Measurements from ENCODE around the gene CPSF4.
"Not testable (repeated sequence)": the region's sequence is repeated elsewhere in the genome, so short reads cannot be mapped to it uniquely, and the experiment has no call there.

The CPSF4 gene

DNA sequence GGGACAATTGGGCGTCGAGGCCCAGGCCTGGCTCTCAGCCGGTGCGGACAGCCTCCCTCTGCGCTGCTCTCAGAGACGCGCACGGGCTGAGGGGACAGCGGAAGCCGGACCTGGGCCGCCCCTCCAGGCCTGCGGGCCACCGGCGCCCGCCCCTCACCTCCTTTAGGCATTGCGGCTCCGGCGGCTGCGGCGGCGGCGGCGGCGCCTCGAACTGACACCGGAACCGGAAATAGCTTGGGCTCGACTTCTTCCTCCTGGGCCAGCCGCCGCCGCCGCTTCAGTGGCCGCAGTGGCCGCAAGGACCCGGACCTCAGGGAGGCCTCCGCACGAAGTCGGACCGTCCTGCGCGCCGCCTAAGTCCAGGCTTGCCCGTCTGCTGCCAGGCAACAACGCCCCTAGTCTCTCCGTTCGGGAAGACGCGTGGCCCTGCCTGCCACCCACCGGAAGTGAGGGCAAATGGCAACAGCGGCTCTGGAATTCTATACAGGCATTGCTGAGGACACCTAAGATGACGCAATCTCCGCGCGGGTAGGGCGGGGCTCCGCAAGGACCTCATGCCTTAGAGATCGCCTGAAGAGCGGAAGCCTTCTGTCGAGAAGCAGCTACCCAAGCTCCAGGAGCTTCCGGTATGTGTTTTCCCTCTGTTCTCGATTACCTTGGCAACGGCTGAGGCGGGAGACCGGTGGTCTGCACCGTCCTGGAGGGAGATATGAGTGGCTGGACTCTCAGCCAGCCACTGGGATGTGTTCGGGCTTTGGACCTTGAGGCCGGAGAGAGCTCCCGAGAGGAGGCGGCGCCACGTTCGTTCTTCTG lies 30.2 kb upstream of the CPSF4 start, which contains the start of the genes BUD31 and PDAP1:
TSS of gene BUD31 (plus strand) at position 591 of the 813 bp plus-strand sequence. CDS start 2,124 bp downstream, outside the sequence.
TSS of gene PDAP1 (minus strand) at position 219 of the 813 bp plus-strand sequence. CDS start at position 170, 49 bp downstream.
- DNase-seq (ENCODE audit: low spot score): peak; percentile 96

DNA sequence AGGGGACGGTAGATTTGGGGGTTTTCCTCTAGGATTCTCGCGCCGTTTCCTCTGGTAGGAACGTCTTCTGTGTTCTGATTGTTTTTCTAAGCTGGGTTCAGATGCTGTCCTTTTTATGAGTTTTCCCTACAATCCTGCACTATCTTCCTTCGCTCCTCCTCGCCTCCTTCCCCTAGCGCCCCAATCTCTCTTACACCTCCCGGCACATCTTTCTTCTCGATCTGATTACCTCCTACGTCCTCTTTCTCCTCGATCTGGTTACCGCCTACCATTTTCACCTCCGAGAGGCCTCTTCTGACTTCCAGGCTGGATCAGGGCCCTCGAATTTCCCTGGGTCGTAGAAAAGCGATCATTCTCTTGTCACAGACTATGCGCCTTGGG lies 29.6 kb upstream of the CPSF4 start:
- DNase-seq (ENCODE audit: low spot score): no peak

DNA sequence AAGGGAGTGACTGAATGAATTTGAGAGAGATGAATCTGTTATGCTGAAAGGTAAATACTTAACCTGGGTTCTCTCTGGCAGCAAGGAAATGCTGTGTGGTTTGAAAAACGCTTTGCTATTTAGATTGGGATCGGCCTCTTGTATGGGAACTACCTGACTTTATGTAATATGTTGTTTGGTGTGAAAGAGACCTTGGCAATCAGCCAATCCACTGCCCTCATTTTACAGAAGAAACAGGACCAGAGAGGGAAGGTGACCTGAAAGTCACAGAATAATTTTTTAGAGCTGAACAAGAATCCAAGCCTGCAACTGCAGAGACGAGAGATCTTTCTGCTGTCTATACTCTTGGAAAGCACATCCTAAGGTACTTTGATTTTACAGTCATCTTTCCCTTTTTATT lies 28.9 kb upstream of the CPSF4 start:
- no peak for DNase-seq (ENCODE audit: low spot score)

DNA sequence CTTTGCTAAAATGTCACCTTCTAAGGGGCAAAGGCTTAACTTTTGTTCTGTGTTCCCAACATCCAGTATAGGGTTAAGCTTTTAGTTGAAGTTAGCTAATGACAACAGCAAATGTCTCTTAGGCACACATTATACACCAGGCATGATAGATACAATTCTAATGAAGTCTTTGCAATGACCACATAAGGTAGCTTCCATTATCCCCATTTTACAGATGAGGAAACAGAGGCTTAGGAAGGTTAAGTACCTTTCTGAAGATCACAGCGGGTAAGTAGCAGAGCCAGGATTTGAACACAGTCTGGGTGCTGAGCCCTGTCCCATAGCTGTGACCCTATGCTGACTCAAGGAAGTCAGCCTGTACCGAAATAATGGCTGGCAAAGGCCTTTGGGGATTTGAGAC lies 28.1 kb upstream of the CPSF4 start:
- DNase-seq (ENCODE audit: low spot score): no peak

DNA sequence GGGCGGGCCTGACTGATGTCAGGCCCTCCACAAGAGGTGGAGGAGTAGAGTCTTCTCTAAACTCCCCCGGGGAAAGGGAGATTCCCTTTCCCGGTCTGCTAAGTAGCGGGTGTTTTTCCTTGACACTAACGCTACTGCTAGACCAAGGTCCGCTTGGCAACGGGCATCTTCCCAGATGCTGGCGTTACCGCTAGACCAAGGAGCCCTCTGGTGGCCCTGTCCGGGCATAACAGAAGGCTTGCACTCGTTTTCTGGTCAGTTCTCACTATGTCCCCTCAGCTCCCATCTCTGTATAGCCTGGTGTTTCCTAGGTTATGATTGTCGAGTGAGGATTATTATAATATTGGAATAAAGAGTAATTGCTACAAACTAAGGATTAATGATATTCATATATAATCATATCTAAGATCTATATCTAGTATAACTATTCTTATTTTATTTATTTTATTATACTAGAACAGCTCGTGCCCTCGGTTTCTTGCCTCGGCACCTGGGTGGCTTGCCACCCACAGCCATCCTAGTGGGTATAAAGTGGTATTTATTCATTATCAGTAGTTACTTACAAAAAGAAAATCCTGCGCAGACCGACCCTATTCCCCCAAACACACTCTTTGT lies 23.1 kb upstream of the CPSF4 start:
- DNase-seq (ENCODE audit: low spot score): not testable (repeated sequence)

DNA sequence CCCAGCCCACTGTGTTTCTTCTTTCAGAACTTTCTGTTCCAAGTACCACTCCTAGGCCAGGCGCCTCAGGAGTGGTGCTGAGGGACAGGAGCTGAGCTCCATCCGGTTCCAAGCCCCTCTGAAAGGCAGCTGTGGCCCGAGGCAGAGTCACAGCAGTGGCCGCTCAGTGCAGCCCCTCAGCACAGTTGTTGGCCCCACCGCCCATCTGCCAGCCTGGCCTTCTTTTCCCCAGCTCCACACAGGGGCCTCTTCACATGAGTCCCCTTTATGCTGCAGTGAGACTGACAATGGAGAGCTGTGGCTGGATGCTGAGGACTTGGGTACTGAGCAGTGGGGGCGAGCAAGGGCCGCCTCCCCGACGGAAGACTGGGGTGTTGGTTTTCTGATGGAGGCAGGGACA lies 20.5 kb upstream of the CPSF4 start:
- no peak for DNase-seq (ENCODE audit: low spot score)

DNA sequence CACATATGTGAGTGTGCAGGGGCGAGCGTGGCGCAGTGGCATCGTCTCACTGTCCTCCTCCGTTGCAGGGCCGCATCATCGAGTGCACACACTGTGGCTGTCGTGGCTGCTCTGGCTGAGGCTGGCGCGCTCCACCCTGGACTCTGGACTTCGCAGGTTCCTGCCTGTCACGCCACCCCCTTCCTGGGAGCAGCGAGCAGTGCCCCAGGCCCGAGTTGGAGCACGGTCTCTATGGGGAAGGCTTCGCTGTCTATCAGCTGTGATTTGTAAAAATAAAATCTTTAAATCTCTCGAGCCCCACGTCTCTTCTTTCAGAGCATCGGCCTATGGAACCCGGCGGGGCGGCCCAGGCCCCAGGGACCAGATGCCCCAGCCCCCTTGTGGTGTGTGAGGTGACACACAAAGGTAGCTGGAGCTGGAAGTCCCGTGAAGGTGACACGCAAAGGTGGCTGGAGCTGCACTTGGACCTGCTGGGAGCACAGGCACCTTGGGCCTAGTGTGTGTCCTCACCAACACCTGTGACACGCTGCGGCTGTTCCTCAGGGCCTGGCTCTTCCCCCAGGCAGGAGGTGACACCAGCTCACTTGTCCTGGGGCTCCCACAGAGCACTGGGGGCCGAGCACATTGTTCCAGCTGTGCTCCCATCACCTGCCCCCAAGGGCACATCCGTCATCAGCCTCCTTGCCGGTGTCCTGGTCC lies 19.3 kb upstream of the CPSF4 start:
- no peak for DNase-seq (ENCODE audit: low spot score)

DNA sequence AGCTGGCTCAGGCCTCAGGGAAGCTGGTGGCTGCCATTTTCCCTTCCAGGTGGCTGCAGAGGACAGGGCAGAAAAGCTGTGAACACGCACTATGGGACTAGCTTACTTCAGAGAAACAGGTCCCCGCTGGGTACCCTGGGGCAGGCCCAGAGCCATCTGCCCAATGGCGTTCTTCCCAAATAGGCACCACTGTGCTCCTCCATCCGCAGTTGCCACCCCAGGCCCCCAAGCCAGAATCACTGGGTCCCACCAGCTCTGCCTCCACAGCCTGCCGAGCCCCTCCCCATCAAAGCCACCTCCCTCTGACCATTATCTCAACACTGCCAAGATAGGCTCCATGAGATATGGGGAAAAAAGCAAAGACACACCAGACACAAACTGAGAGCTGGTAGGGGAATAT lies 18.5 kb upstream of the CPSF4 start:
- DNase-seq (ENCODE audit: low spot score): no peak

DNA sequence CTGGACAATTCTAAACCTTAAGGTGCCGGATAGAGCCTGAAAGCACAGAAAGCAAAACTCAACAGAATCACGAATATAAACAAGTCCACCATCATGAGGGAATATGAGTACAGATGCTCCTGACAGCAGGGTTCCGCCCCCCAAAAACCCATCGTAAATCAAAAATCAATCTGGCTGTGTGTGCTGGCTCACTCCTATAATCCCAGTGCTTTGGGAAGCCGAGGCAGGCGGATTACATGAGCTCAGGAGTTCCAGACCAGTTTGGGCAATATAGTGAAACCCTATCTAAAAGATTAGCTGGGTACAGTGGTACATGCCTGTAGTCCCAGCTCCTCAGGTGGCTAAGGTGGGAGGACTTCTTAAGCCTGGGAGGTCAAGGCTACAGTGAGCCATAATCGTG lies 17.8 kb upstream of the CPSF4 start:
- no peak for DNase-seq (ENCODE audit: low spot score)

DNA sequence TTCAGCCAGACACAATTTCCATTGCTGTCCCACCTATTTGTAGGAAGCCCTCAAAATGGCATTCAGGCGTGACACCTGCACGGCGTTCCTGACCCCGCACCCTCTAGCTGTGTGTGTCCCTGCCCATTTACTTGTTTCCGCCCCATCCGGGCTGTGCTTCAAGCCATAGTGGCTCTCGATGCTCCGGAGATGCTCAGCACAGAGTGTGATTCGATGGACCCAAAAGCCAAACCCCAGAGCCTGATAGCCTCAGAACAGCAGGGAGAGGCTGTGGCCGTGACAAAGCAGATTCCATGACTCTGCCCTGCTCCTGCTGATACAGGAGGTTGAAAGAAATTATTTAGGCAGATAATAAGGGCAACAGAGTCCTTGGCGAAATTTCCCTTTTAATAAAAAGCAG lies 16.6 kb upstream of the CPSF4 start:
- DNase-seq (ENCODE audit: low spot score): no peak

DNA sequence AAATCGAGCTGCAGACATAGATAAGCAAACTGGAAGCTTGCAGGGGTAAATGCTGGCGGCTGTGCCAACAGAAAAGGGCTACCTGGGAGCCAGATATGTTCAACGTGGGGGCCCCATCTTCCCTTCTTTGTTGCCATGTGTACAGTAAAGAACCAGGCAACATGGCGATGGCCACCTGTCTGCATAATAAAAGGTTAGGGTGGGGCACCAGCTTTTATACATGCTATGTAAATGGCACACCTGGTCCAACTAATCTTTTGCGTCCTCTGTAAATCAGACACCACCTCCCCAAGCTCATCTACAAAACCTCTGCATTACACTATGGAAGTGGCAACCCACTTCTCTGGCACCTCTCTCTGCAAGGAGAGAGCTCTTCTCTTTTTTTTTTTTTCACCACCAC lies 16.1 kb upstream of the CPSF4 start:
- no peak for DNase-seq (ENCODE audit: low spot score)

DNA sequence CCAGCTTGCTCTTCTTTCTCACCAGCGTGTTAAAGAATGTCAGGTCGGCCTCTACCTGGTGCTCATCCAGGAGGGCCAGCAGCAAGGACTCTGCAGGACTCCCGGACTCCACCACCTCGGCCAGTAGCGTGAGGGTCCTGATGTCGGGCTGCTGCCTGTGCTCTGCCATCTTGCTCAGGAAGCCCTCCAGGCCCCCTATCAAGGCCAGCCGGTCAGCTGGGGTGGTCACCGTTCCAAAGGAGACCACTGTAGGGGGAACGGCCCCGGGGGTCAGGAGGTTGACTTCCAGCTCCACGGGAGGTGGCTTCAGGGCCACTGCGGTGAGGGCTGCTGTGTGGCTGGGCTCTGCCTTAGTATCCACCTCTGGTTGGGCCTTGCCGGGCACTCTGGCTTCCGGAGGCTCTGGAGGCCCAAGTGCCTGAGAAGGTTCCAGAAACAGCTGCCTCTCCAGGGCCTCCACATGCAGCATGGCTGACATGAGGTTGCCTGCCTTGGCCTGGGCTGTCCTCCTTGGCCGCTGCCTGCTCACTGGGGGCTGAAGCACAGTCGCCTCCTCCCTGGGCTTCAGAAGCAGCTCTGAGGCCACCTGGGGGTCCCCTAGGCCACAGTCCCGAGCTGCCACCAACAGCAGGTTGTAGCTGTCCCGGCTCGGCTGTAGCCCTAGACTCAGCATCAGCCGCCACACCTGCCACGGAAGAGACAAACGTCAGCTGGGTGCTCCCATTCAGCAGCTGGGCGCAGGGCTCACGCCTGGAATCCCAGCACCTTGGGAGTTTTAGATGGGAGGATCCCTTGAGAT lies 13.6 kb upstream of the CPSF4 start:
- DNase-seq (ENCODE audit: low spot score): no peak

DNA sequence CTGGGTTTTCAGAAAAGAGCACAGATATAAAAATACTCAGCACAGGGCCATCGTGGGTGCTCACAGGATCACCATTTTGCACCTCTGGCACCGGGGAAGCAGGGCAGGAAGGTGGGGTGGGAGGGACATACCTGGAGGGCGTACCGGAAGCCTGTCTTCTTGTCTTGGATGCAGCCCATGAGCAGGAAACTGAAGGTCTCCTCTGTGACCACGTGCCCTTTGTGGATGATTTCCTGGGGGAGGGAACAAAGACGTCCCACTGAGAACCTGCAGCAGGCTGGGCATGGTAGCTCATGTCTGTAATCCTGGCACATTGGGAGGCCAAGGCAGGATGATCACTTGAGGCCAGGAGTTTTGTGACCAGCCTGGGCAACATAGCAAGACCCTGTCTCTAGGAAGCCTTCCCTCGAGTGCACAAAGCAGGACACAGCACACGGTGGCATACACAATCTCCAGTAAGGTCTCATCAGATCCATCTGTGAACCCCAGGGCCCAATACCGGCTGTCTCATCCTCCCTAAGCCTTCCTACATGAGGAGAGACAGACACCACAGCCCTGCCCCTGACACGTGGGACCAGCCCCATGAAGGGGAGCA lies 9.7 kb upstream of the CPSF4 start:
- no peak for DNase-seq (ENCODE audit: low spot score)

DNA sequence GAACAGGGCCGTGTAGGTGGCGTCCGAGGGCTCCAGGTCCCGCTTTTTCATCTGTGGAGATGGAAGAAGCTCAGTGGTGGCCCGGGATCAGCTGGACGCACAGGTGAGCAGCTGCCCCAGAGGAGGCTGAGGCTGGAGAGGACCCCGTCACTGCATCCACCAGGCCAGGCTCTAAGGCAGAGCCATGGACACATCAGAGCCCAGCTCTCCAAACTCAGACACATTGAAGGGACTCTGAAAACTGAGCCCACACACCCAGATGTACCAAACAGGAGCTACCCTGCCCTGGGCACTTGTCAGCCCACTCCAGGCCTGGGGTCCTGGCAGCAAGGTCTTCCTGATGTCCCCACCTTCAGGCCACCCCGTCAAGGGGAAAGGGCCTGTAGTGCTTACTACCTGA lies 9.0 kb upstream of the CPSF4 start:
- no peak for DNase-seq (ENCODE audit: low spot score)

DNA sequence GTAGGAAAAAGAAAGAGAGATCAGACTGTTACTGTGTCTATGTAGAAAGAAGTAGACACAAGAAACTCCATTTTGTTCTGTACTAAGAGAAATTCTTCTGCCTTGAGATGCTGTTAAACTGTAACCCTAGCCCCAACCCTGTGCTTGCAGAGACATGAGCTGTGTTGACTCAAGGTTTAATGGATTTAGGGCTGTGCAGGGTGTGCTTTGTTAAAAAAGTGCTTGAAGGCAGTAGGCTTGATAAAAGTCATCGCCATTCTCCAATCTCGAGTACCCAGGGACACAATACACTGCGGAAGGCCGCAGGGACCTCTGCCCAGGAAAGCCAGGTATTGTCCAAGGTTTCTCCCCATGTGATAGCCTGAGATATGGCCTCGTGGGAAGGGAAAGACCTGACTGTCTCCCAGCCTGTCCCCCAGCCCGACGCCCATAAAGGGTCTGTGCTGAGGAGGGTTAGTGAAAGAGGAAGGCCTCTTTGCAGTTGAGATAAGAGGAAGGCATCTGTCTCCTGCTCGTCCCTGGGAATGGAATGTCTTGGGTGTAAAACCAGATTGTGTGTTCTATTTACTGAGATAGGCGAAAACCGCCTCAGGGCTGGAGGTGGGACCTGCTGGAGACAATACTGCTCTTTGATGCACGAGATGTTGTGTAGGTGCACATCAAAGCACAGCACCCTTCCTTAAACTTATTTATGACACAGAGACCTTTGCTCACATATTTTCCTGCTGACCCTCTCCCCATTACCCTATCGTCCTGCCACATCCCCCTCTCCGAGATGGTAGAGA lies 6.8 kb upstream of the CPSF4 start:
- not testable (repeated sequence) for DNase-seq (ENCODE audit: low spot score)

DNA sequence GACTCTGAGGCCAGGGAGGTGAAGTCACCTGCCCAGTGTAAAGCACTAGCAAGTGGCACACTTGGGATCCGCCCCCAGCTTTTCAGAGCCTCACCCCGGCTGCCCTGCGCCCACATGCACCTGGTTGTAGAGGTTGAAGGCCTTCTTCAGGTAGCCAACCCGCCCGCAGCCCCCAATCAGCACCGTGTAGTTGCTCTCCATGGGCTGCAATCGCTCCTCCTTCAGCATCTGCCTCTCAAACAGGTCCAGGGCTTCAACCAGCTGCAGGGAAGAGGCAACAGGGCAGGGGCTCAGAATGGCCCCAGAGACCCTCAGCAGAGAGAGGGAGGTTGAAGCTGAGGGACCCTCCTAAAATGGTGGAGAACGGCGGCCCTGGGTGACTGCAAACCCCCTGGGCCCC lies 5.6 kb upstream of the CPSF4 start:
- no peak for DNase-seq (ENCODE audit: low spot score)

DNA sequence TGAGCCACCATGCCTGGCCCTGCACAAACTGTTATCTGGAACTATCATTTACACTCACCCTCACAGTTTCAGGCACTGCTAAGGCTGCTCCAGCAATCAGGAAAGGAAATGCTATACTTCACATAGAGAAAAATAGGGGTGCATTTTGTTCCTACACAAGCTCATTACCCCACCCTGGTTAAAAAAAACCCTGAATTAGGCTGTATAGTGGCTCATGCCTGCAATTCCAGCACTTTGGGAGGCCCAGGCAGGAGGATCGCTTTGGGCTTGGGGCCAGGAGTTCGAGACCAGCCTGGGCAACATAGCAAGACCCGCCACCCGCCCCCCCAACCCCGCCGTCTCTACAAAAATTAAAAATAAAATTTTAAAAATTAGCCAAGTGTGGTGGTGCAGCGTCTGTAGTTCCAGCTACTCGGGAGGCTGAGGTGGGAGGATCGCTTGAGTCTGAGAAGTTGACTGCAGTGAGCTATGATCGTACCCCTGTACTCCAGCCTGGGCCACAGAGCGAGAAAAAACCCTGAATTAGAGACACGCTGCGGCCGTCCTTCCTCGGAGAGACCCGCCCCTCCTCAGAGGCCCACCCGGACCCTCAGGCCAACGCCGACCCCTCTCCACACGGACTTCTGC lies 684 bp upstream of the CPSF4 start:
- no peak for DNase-seq (ENCODE audit: low spot score)

DNA sequence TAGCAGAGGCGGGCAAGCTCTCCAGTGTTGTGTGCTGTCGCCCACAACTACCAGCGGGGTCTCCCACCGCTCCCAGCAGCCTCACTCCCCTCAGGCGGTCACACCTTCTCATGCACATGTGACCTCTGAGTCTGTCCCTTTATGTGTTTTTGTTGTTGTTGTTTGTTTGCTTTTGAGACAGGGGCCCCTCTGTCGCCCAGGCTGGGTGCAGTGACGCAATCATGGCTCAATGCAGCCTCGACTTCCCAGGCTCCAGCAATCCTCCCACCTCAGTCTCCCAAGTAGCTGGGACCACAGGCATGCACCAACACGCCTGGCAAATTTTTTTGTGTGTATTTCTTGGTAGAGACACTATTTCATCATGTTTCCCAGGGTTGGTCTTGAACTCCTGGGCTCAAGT lies 1.5 kb downstream of the CPSF4 start:
- DNase-seq (ENCODE audit: low spot score): no peak

DNA sequence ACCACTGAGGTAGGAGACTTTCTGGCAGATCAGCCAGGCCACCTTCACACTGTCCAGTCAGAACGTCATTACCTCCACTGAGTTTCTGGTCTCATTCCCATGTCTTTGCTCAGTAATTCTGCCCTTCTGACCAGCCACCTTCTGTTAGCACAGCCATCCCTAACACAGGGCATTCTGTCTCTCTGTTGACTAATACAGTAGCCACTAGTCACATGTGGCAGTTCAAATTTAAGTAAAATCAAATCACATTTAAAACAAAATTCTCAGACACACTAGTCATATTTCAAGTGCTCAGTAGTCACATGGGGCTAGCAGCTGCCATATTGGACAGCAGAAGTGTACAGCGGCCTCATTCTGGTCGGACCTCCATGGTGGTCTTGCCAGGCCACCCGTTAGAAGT lies 7.4 kb downstream of the CPSF4 start:
- no peak for DNase-seq (ENCODE audit: low spot score)

DNA sequence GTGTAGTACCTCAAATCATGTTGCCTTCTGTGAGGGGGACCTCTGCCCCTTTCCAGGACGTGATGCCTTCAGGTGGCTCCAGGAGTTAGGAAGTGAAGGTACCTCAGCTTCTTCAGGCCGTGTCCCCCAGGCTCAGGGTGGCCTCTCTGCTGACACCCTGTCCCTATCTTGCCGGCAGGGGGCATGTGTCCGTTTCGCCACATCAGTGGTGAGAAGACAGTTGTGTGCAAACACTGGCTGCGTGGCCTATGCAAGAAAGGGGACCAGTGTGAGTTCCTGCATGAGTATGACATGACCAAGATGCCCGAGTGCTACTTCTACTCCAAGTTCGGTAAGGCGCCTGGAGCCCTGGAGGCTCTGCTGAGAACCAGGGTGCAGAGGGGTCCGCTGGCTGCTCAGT lies 9.2 kb downstream of the CPSF4 start:
- peak; percentile 70 for DNase-seq (ENCODE audit: low spot score)

DNA sequence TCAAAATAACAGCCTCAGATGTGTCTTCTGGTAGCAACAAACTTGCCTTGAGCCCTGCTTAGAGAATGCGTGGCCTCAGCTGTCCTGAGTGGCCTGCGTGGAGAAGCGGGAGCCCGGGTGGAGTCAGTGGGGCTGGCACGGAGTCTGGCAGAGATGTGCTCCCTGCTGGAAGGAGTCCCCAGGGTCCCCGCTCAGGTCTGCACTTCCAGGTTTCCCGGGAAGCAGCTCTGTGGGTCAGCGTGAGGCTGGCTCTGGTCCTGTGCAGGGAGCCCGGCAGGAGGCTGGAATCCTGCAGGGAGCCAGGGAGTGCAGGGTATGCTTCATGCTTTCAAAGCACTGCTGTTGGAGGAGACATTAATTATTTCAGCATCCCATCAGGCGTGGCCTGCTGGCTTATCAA lies 10.1 kb downstream of the CPSF4 start:
- no peak for DNase-seq (ENCODE audit: low spot score)

Measured in HuH-7.5 (cell line).